Right lobe of liver (tissue), 6 donors: ENCODE data around the gene ZFYVE1. TPM values are rescaled to one million over a fixed set of nuclear protein-coding genes. Genes with fewer than 3 reads are reported as not detected.
"Not testable (repeated sequence)": the region's sequence is repeated elsewhere in the genome, so short reads cannot be mapped to it uniquely, and the experiment has no call there.

Source experiments
- ATAC-seq, 4 donors: fragments of 200-7000 bp; cut with Tn5 transposase; one replicate each; pipeline ENCODE4 v1.9.1; 2020; ENCODE audit warnings: mild to moderate bottlenecking in 4 of 4, moderate library complexity in 4 of 4
- DNase-seq, 3 donors: peaks; one replicate each; pipeline ENCODE4 v3.0.0-alpha.2; 2020
- H3K27ac ChIP-seq, 3 donors: fragments of 200-600 bp; one replicate each; pipeline ENCODE4 v1.8.0; 2022
- H3K27me3 ChIP-seq, 2 donors: fragments of 200-600 bp; one replicate each; pipeline ENCODE4 v1.8.0; 2022
- H3K36me3 ChIP-seq, 4 donors: fragments of 200-600 bp; sonication (generic) in 1 of 4; one replicate each; pipeline versions ENCODE4 v1.5.1 to v1.8.0; 2017 to 2022; ENCODE audit warnings: control low read depth in 1 of 4
- H3K4me1 ChIP-seq, 4 donors: fragments of 200-600 bp; sonication (generic) in 1 of 4; one replicate each; pipeline versions ENCODE4 v1.5.1 to v1.8.0; 2017 to 2022; ENCODE audit warnings: control low read depth in 1 of 4
- H3K4me3 ChIP-seq, 3 donors: fragments of 200-600 bp; one replicate each; pipeline ENCODE4 v1.8.0; 2022
- H3K9me3 ChIP-seq, 4 donors: fragments of 200-600 bp; sonication (generic) in 1 of 4; one replicate each; pipeline versions ENCODE4 v1.5.1 to v1.8.0; 2017 to 2022; ENCODE audit warnings: control low read depth in 1 of 4
- POLR2A ChIP-seq: fragments of 450-650 bp; IDR thresholded peaks from one replicate; pipeline ENCODE4 v1.6.1; 2017; ENCODE audit warnings: antibody characterized with exemption, mild to moderate bottlenecking
- WGBS: methylation state at CpG from one replicate; pipeline ENCODE4 v1.1.6; 2018; ENCODE audit warnings: low coverage, low lambda C conversion rate; ENCODE audit not compliant: insufficient coverage; ENCODE audit errors: missing lambda C conversion rate; 5-methylcytosine and 5-hydroxymethylcytosine counted together
- intact Hi-C, 2 donors: fragments of 100-400 bp; cut with DNase I; formaldehyde crosslinking; loops; one replicate each; pipeline versions ENCODE4 v1.11.2 to v1.14.1; 2022
- total RNA-seq, 6 experiments: library from RNA; depleted of rRNA in 2 of 6; stranded (reverse); fragments of >200 nt in 2 of 6; fragmentation: NEBNext Ultra II Directional in 3 of 6; extraction: Animal tissue kit (Norgen Biotek cat#: 25700) in 3 of 6; gene quantifications; one replicate each; pipeline versions ENCODE4 v1.1.0 to v1.2.4, GENCODE V29; 2016 to 2023
- TF ChIP-seq, protein P1 (sequence below), 4 donors: fragments of 200-600 bp in 3 of 4; fragments of 450-650 bp in 1 of 4; IDR thresholded peaks; one replicate each; pipeline versions ENCODE4 v1.5.1 to v1.8.0; 2016 to 2022; ENCODE audit warnings: antibody characterized with exemption in 4 of 4, mild to moderate bottlenecking in 2 of 4
- donor health status: DM: no; HTN: yes; CAD: no.
- donor health status: DM: no; HTN: no; CAD: no.
- donor health status: DM: no; HTN: no; CAD: no.
- donor health status: DM: no; HTN: yes; CAD: no.
- donor health status: DM: no; HTN: yes; CAD: no.

ZFYVE1 gene
- total RNA-seq, 6 experiments from 2014 or later, result 9.9 to 14.3 (median 11.4) TPM

DNA sequence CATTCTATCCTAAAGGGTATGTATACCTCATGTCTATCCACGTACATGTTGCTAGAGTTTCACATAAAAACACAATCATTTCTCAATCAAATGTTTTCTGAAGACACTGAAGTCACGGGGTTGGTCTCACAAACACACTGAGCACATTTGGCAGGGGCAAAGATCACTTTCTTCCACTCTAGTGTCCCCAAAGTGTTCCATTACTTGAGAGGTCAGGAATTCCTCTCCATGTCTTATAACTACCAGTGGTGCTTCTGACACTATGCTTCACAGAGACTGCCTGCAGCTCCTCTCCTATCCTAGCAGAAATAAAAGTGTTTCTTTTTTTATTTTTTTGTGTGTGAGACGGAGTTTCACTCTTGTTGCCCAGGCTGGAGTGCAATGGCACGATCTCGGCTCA, 19.1 kb downstream of the ZFYVE1 start:
- 34% methylated on average over 5 of the region's 5 CpGs for WGBS
- ATAC-seq (peak; percentile 74 to 91 (median 86)), DNase-seq (peak in 1 of 3 donors; percentile 49)
- no peaks in the 10 kb centered on the region for H3K27me3 ChIP-seq
- H3K27ac ChIP-seq, result peak overlapping the region in 2 of 3 donors; percentile 67 to 82
- intact Hi-C loops, result no loop called here
- no peaks in the 10 kb centered on the region for H3K36me3 ChIP-seq
- H3K9me3 ChIP-seq, result no peaks in the 10 kb centered on the region
- peaks cover 0 to 13% (median 2%) of the 10 kb centered on the region in 4 donors for H3K4me1 ChIP-seq
- no peak for TF ChIP-seq POLR2A
- TF ChIP-seq, protein P1, sequence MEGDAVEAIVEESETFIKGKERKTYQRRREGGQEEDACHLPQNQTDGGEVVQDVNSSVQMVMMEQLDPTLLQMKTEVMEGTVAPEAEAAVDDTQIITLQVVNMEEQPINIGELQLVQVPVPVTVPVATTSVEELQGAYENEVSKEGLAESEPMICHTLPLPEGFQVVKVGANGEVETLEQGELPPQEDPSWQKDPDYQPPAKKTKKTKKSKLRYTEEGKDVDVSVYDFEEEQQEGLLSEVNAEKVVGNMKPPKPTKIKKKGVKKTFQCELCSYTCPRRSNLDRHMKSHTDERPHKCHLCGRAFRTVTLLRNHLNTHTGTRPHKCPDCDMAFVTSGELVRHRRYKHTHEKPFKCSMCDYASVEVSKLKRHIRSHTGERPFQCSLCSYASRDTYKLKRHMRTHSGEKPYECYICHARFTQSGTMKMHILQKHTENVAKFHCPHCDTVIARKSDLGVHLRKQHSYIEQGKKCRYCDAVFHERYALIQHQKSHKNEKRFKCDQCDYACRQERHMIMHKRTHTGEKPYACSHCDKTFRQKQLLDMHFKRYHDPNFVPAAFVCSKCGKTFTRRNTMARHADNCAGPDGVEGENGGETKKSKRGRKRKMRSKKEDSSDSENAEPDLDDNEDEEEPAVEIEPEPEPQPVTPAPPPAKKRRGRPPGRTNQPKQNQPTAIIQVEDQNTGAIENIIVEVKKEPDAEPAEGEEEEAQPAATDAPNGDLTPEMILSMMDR (IDR thresholded peaks at IDR 0.05), result no peak
- peak overlapping the region in 1 of 3 donors; percentile 2 for H3K4me3 ChIP-seq

DNA sequence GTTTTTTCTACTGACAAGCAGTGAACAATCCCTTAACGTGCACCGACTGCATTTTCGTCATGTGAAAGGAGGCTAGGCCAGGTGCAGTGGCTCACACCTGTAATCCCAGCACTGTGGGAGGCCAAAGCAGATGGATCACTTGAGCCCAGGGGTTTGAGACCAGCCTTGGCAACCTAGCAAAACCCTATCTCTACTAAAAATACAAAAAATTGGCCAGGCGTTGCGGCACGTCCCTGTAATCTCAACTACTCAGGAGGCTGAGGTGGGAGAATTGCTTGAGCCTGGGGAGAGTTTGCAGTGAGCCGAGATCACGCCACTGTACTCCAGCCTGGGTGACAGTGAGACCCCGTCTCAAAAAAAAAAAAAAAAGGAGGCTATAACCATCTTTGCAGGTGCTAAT, 22.3 kb downstream of the ZFYVE1 start:
- H3K27ac ChIP-seq, H3K4me3 ChIP-seq, intact Hi-C loops, H3K27me3 ChIP-seq, H3K36me3 ChIP-seq, H3K9me3 ChIP-seq, DNase-seq, ATAC-seq: not testable (repeated sequence)
- H3K4me1 ChIP-seq, result peaks cover 0 to 13% (median 2%) of the 10 kb centered on the region in 4 donors
- WGBS, result 90% methylated on average over 4 of the region's 9 CpGs

DNA sequence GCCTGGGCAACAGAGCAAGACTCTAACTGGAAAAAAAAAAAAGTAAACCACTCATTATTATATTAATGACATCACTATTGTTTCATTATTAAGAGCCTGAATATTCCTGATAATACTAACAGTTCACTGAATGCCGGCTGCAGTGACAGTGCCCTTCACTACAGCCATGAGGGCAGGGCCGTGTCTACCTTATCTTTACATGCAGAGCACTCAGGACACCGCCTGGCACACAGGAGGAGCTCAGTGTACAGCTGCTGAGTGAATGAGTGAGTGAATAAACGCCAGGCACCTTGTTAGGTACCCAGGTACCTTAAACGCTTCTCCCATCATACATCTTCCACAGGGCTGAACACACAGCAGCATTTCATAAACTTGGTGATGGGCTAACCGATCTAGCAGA, 23.2 kb downstream of the ZFYVE1 start:
- WGBS, result 100% methylated on average over 5 of the region's 6 CpGs
- no peak for TF ChIP-seq POLR2A
- TF ChIP-seq, protein P1 (IDR thresholded peaks at IDR 0.05), result no peak
- no peak overlapping the region for H3K4me3 ChIP-seq
- H3K36me3 ChIP-seq, result peaks cover 0 to 12% (median 4%) of the 10 kb centered on the region in 4 donors
- H3K27ac ChIP-seq, result no peak overlapping the region
- intact Hi-C loops, result no loop called here
- ATAC-seq (peak in 1 of 4 donors; percentile 16), DNase-seq (no peak)
- no peaks in the 10 kb centered on the region for H3K9me3 ChIP-seq
- peaks cover 0 to 13% (median 2%) of the 10 kb centered on the region in 4 donors for H3K4me1 ChIP-seq
- no peaks in the 10 kb centered on the region for H3K27me3 ChIP-seq

DNA sequence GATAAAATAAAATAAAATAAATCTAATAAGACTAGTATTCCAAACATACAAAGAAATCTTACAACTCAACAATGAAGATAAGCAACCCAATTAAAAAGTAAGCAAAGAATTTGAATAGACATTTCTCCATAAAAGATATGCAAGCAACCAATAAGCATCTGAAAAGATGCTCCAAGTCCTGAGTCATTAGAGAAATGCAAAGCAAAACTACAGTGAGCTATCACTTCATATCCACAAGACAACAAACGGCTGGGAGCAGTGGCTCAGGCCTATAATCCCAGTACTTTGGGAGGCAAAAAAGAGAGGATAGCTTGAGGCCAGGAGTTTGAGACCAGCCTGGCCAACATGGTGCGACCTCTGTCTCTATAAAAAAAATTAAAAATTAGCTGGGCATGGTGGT, 26.8 kb downstream of the ZFYVE1 start:
- no peak for TF ChIP-seq POLR2A
- TF ChIP-seq, protein P1 (IDR thresholded peaks at IDR 0.05), result no peak
- Histone ChIP-seq H3K4me1 (no peaks in the 10 kb centered on the region), H3K36me3 (peaks cover 0 to 32% (median 15%) of the 10 kb centered on the region in 4 donors), H3K27ac (no peak overlapping the region), H3K4me3 (no peak overlapping the region), H3K27me3 (no peaks in the 10 kb centered on the region), H3K9me3 (no peaks in the 10 kb centered on the region)
- 100% methylated on average over 1 of the region's 2 CpGs for WGBS
- DNase-seq (no peak), ATAC-seq (no peak)
- intact Hi-C loops, result no loop called here

DNA sequence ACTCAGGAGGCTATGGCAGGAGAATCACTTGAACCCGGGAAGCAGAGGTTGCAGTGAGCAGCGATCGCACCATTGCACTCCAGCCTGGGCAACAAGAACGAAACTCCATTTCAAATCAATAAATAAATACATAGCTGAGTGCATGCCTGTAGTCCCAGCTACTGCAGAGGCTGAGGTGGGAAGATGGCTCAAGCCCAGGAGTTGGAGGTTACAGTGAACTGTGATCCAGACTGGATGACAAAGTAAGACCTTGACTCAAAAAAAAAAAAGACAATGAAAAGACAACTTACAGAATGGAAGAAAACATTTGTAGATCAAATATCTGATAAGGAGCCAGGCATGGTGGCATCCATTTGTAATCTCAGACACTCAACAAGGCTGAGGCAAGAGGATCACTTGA, 27.6 kb downstream of the ZFYVE1 start:
- Histone ChIP-seq H3K27me3 (no peaks in the 10 kb centered on the region), H3K36me3 (peaks cover 0 to 32% (median 15%) of the 10 kb centered on the region in 4 donors), H3K4me3 (no peak overlapping the region), H3K9me3 (no peaks in the 10 kb centered on the region), H3K27ac (no peak overlapping the region), H3K4me1 (no peaks in the 10 kb centered on the region)
- TF ChIP-seq POLR2A, result no peak
- TF ChIP-seq, protein P1 (IDR thresholded peaks at IDR 0.05), result no peak
- 98% methylated on average over 4 of the region's 4 CpGs for WGBS
- DNase-seq (no peak), ATAC-seq (no peak)
- intact Hi-C loops, result no loop called here
